Measurements from ENCODE around the gene MTMR8. TPM values are rescaled to one million over a fixed set of nuclear protein-coding genes. Genes with fewer than 3 reads are reported as not detected.
A peak's percentile ranks its signal among the peaks of the same experiment; 100 is the strongest.

MTMR8 gene
- total and polyA plus RNA-seq, 9 of the 15 experiments (the other 6 are each of a cell fraction or from before 2014, with no cell fraction given), result 1.8 to 5.5 (median 3.0) TPM

- CTCF ChIA-PET (ENCODE audit: low intra/inter-chr PET ratio), result no interaction called here
- intact Hi-C loops (cut with micrococcal nuclease), result loop anchor here (10.0 kb wide), 1 partner anchor 93 kb away; no protein-coding TSS in a partner anchor
Observed at GRCh38 chrX:64398088-64398487, 2.8 kb upstream of the MTMR8 start.

GRCh38 chrX:64395568-64395929, 297 bp upstream of the MTMR8 start:
- no TSS peak for BruUV-seq (replicated peaks)
- Histone ChIP-seq H4K20me1 (replicated peaks; ENCODE audit: control insufficient read depth, insufficient read depth, low read length) (no peaks in the 10 kb centered on the region), H3K27ac (ENCODE audit: extremely low read depth, low read depth, low read length) (no peak overlapping the region; the same call in 2 of the 3 replicates), H3K4me1 (replicated peaks in 1 of 2; ENCODE audit: control insufficient read depth in 2 of 2, insufficient read depth in 2 of 2, low read length in 2 of 2) (no peaks in the 10 kb centered on the region), H3K4me3 (peak overlapping the region; percentile 47), H3K4me2 (ENCODE audit: insufficient read depth, low read length) (peak overlapping the region; percentile 76), H3K36me3 (ENCODE audit: control insufficient read depth, insufficient read depth, low read length) (no peaks in the 10 kb centered on the region), H2AFZ (ENCODE audit: low read depth, low read length) (peak overlapping the region; percentile 92), H3K27me3 (ENCODE audit: control insufficient read depth in 2 of 2, insufficient read depth in 2 of 2, low read length in 2 of 2) (no peaks in the 10 kb centered on the region), H3K9me3 (replicated peaks; ENCODE audit: control insufficient read depth, insufficient read depth, low read depth, low read length) (no peaks in the 10 kb centered on the region), H3K9ac (ENCODE audit: insufficient read depth in 1 of 2, low read depth in 2 of 2, low read length in 2 of 2) (no peak overlapping the region), H3K79me2 (ENCODE audit: control insufficient read depth, insufficient read depth, low read length) (peaks cover 37% of the 10 kb centered on the region), H3K9me1 (ENCODE audit: control insufficient read depth, insufficient read depth, low read length) (no peaks in the 10 kb centered on the region)
- ATAC-seq (no peak), FAIRE-seq (no peak), DNase-seq (ENCODE audit: extremely low read depth in 1 of 4, low spot score in 3 of 4) (no peak)
- ChIA-PET CTCF (ENCODE audit: low intra/inter-chr PET ratio) (no interaction called here), POLR2A (no interaction called here)
- in situ Hi-C loops (cut with MboI) (no loop called here), intact Hi-C loops (cut with micrococcal nuclease) (loop anchor here (10.0 kb wide), 1 partner anchor 91 kb away; no protein-coding TSS in a partner anchor)
- WGBS (ENCODE audit: insufficient coverage, low coverage, missing lambda C conversion rate), result 0% methylated on average over 4 of the region's 4 CpGs
- no peak for TF ChIP-seq CEBPB (tag; IDR thresholded peaks at IDR 0.05)
- no peak for TF ChIP-seq CREB1 (IDR thresholded peaks at IDR 0.05)
- TF ChIP-seq CREB1 (CRISPR knock-in tag; IDR thresholded peaks at IDR 0.05), result no peak
- no peak for TF ChIP-seq RERE (CRISPR knock-in tag; IDR thresholded peaks at IDR 0.05; ENCODE audit: borderline replicate concordance)
- peak; percentile 6 for TF ChIP-seq TBP (optimal IDR thresholded peaks at IDR 0.05; ENCODE audit: low read depth, low read length)
- TF ChIP-seq NR1H2 (CRISPR knock-in tag; IDR thresholded peaks at IDR 0.05), result no peak

More at GRCh38 chrX:64398088-64398487, 2.8 kb upstream of the MTMR8 start:
- H3K9me3 ChIP-seq (replicated peaks; ENCODE audit: control insufficient read depth, insufficient read depth, low read depth, low read length), result no peaks in the 10 kb centered on the region
- POLR2A ChIA-PET, result no interaction called here
- no peak for ATAC-seq
- no peak overlapping the region for H3K4me2 ChIP-seq (ENCODE audit: insufficient read depth, low read length)
- no peaks in the 10 kb centered on the region for H3K4me1 ChIP-seq (replicated peaks in 1 of 2; ENCODE audit: control insufficient read depth in 2 of 2, insufficient read depth in 2 of 2, low read length in 2 of 2)
- H3K79me2 ChIP-seq (ENCODE audit: control insufficient read depth, insufficient read depth, low read length), result peaks cover 16% of the 10 kb centered on the region
- no peak overlapping the region for H3K9ac ChIP-seq (ENCODE audit: insufficient read depth in 1 of 2, low read depth in 2 of 2, low read length in 2 of 2)
- DNase-seq (ENCODE audit: extremely low read depth in 1 of 4, low spot score in 3 of 4), result no peak
- no peaks in the 10 kb centered on the region for H3K27me3 ChIP-seq (ENCODE audit: control insufficient read depth in 2 of 2, insufficient read depth in 2 of 2, low read length in 2 of 2)
- whole genome bisulfite sequencing (ENCODE audit: insufficient coverage, low coverage, missing lambda C conversion rate), result no CpG with 5 or more reads among the region's 1 CpG
- in situ Hi-C loops (cut with MboI), result no loop called here
- TF ChIP-seq C11orf30 (IDR thresholded peaks at IDR 0.05; ENCODE audit: low read depth), result peak; percentile 31
- peak; percentile 64; the same call in 1 of the 2 replicates for TF ChIP-seq ZNF316 (IDR thresholded peaks at IDR 0.05)
- no peak for TF ChIP-seq RAD21 (CRISPR knock-in tag; conservative IDR thresholded peaks at IDR 0.05 in 1 of 2, IDR thresholded peaks at IDR 0.05 in 1 of 2)
- no peak overlapping the region for H2AFZ ChIP-seq (ENCODE audit: low read depth, low read length)
- no peak overlapping the region for H3K4me3 ChIP-seq
- H3K9me1 ChIP-seq (ENCODE audit: control insufficient read depth, insufficient read depth, low read length), result no peaks in the 10 kb centered on the region
- H3K36me3 ChIP-seq (ENCODE audit: control insufficient read depth, insufficient read depth, low read length), result no peaks in the 10 kb centered on the region
- BruUV-seq (replicated peaks), result no TSS peak
- no peak overlapping the region for H3K27ac ChIP-seq (ENCODE audit: extremely low read depth, low read depth, low read length)
- H4K20me1 ChIP-seq (replicated peaks; ENCODE audit: control insufficient read depth, insufficient read depth, low read length), result no peaks in the 10 kb centered on the region
- FAIRE-seq, result no peak

Measured in K562 (cell line).